Loucy (cell line): ENCODE measurements around the gene QRFPR.

Source experiments
- H2AFZ ChIP-seq: fragments of 200-600 bp; sonication (generic); 2 replicates; pipeline ENCODE4 v1.6.0; 2016; ENCODE audit warnings: antibody characterized with exemption, mild to moderate bottlenecking, low read length, moderate library complexity
- H3F3A ChIP-seq: fragments of 200-600 bp; 2 replicates; pipeline ENCODE4 v1.6.0; 2016; ENCODE audit warnings: antibody characterized with exemption, low read depth, mild to moderate bottlenecking
- H3K27me3 ChIP-seq: fragments of 200-600 bp; sonication (generic); 2 replicates; pipeline ENCODE4 v1.6.1; 2014; ENCODE audit warnings: low read length, mild to moderate bottlenecking; ENCODE audit not compliant: insufficient read depth, poor library complexity, severe bottlenecking
- H3K36me3 ChIP-seq: fragments of 200-600 bp; sonication (generic); 2 replicates; pipeline ENCODE4 v1.6.1; 2016; ENCODE audit warnings: low read length; ENCODE audit not compliant: insufficient read depth
- H3K4me1 ChIP-seq: fragments of 200-600 bp; sonication (generic); 2 replicates; pipeline ENCODE4 v1.5.1; 2014; ENCODE audit warnings: low read length, mild to moderate bottlenecking; ENCODE audit not compliant: insufficient read depth, poor library complexity, severe bottlenecking
- H3K4me2 ChIP-seq: fragments of 200-600 bp; sonication (generic); 2 replicates; pipeline ENCODE4 v1.6.0; 2014; ENCODE audit warnings: antibody characterized with exemption, low read length, low read depth, mild to moderate bottlenecking; ENCODE audit not compliant: poor library complexity, severe bottlenecking
- H3K4me3 ChIP-seq: fragments of 200-600 bp; sonication (generic); 2 replicates; pipeline ENCODE4 v1.5.1; 2014; ENCODE audit warnings: low read length, mild to moderate bottlenecking, mixed read lengths; ENCODE audit not compliant: poor library complexity, severe bottlenecking
- H3K79me2 ChIP-seq: fragments of 200-600 bp; sonication (generic); 2 replicates; pipeline ENCODE4 v1.6.1; 2014; ENCODE audit warnings: low read length; ENCODE audit not compliant: insufficient read depth
- H3K9ac ChIP-seq: fragments of 200-600 bp; sonication (generic); 2 replicates; pipeline ENCODE4 v1.6.0; 2014; ENCODE audit warnings: mild to moderate bottlenecking, low read depth, low read length, moderate library complexity; ENCODE audit not compliant: poor library complexity, severe bottlenecking
- H3K9me2 ChIP-seq: fragments of 200-600 bp; sonication (generic); replicated peaks from 2 replicates; pipeline ENCODE4 v1.6.1; 2016; ENCODE audit warnings: low read depth, low read length, mixed read lengths
- H3K9me3 ChIP-seq: fragments of 200-600 bp; sonication (generic); 2 replicates; pipeline ENCODE4 v1.6.1; 2014; ENCODE audit warnings: mild to moderate bottlenecking, antibody characterized with exemption, low read length, low read depth; ENCODE audit not compliant: insufficient read depth
- H4K20me1 ChIP-seq: fragments of 200-600 bp; sonication (generic); 2 replicates; pipeline ENCODE4 v1.6.0; 2014; ENCODE audit warnings: antibody characterized with exemption, low read length, mild to moderate bottlenecking; ENCODE audit not compliant: insufficient read depth, poor library complexity, severe bottlenecking
- CTCF ChIP-seq: fragments of 200-600 bp; sonication (generic); conservative IDR thresholded peaks from 2 replicates; pipeline ENCODE4 v1.5.1; 2014; ENCODE audit warnings: mild to moderate bottlenecking, antibody characterized with exemption, low read length
- EZH2phosphoT487 ChIP-seq: fragments of 200-600 bp; IDR thresholded peaks from 2 replicates; pipeline ENCODE4 v1.6.1; 2018; ENCODE audit warnings: antibody characterized with exemption, mild to moderate bottlenecking, moderate library complexity, borderline replicate concordance

Gene QRFPR

GRCh38 chr4:121397434-121397833 is 16.6 kb upstream of the QRFPR start:
- H3K4me3 ChIP-seq: no peak overlapping the region
- no peaks in the 10 kb centered on the region for H3F3A ChIP-seq
- H2AFZ ChIP-seq: no peak overlapping the region
- H4K20me1 ChIP-seq: no peaks in the 10 kb centered on the region
- no peaks in the 10 kb centered on the region for H3K9me3 ChIP-seq
- no peak overlapping the region for H3K4me2 ChIP-seq
- H3K9ac ChIP-seq: no peak overlapping the region
- no peaks in the 10 kb centered on the region for H3K79me2 ChIP-seq
- H3K27me3 ChIP-seq: no peaks in the 10 kb centered on the region
- no peaks in the 10 kb centered on the region for H3K4me1 ChIP-seq
- no peaks in the 10 kb centered on the region for H3K36me3 ChIP-seq
- H3K9me2 ChIP-seq: no peaks in the 10 kb centered on the region
- no peak for TF ChIP-seq EZH2phosphoT487

DNA sequence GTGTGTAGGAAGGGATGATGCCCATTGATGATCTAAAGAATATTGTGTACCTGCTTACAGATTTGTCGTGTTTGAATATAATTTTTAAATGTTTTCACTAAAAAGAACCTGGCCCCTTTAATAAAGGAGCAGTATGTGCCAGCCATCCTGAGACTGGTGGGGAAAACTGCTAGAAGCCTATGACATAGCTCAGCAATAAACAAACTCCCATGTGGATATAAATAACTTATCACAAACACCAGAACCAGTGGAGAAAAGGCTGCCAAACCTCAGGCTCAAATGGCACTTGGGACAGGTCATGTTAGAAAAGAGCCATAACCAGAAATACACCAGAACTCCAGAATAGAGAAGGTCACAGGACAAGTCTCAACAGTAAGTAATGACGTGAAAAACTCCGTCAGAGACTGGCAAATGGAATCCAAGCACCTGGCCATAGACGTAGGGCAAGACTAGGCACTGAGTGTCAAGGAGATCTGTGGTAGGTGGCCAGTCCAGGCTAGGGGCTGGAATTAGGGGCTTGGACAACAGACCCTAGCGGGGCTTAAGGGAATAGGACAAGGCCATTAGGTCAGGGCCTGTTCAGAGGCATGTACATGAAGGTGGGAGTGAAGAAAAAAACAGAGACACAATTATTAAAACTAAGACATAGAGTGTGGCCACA is 11.7 kb upstream of the QRFPR start:
- H3K9ac ChIP-seq: no peak overlapping the region
- no peaks in the 10 kb centered on the region for H4K20me1 ChIP-seq
- no peak overlapping the region for H3K4me2 ChIP-seq
- H3K4me1 ChIP-seq: no peaks in the 10 kb centered on the region
- TF ChIP-seq CTCF (no peak), EZH2phosphoT487 (no peak)
- H3K9me3 ChIP-seq: no peaks in the 10 kb centered on the region
- H3K4me3 ChIP-seq: no peak overlapping the region
- H3K79me2 ChIP-seq: no peaks in the 10 kb centered on the region
- H3K9me2 ChIP-seq: 0 out of 2 replicates have a peak, but pooled peaks cover 5% of the 10 kb centered on the region
- H3K27me3 ChIP-seq: no peaks in the 10 kb centered on the region
- H3K36me3 ChIP-seq: no peaks in the 10 kb centered on the region
- no peak overlapping the region for H2AFZ ChIP-seq
- H3F3A ChIP-seq: no peaks in the 10 kb centered on the region

- no peak overlapping the region for H2AFZ ChIP-seq
- H3K79me2 ChIP-seq: no peaks in the 10 kb centered on the region
- 0 out of 2 replicates have a peak, but pooled peaks cover 5% of the 10 kb centered on the region for H3K9me2 ChIP-seq
- no peaks in the 10 kb centered on the region for H3K9me3 ChIP-seq
- H3K4me3 ChIP-seq: no peak overlapping the region
- H3K9ac ChIP-seq: no peak overlapping the region
- H3K4me2 ChIP-seq: no peak overlapping the region
- H3K36me3 ChIP-seq: no peaks in the 10 kb centered on the region
- H3F3A ChIP-seq: no peaks in the 10 kb centered on the region
- H4K20me1 ChIP-seq: no peaks in the 10 kb centered on the region
- no peaks in the 10 kb centered on the region for H3K4me1 ChIP-seq
- TF ChIP-seq CTCF: no peak
- TF ChIP-seq EZH2phosphoT487: no peak
- H3K27me3 ChIP-seq: no peaks in the 10 kb centered on the region
These were observed 9.5 kb upstream of the QRFPR start for GRCh38 chr4:121390335-121390734.

DNA sequence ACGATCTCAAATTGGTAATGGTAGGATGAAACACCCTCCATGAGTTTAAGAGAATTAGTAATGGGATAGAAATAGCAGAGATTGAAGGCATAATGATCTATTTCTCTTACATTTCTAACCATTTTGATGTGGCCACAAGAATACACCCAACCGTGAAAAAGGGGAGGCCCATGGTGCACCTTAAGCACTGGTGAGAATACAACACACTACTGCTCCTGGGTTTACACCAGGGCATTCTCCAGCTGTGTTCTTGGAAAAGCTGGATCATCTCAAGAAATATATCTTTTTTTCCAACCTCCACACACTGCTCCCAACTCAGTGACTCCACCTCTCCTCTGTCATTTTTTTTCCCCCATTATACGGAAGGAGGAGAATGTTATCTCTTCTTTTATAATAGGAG is 1.5 kb downstream of the QRFPR start:
- no peaks in the 10 kb centered on the region for H3K36me3 ChIP-seq
- no peaks in the 10 kb centered on the region for H3K27me3 ChIP-seq
- no peaks in the 10 kb centered on the region for H3K9me2 ChIP-seq
- H3K79me2 ChIP-seq: no peaks in the 10 kb centered on the region
- H3K4me3 ChIP-seq: no peak overlapping the region
- no peak for TF ChIP-seq EZH2phosphoT487
- no peak for TF ChIP-seq CTCF
- no peaks in the 10 kb centered on the region for H4K20me1 ChIP-seq
- H3K4me1 ChIP-seq: no peaks in the 10 kb centered on the region
- H3F3A ChIP-seq: no peaks in the 10 kb centered on the region
- no peak overlapping the region for H3K4me2 ChIP-seq
- no peak overlapping the region for H3K9ac ChIP-seq
- no peaks in the 10 kb centered on the region for H3K9me3 ChIP-seq
- no peak overlapping the region for H2AFZ ChIP-seq
